Mononuclear cell (primary cell): Measurements from ENCODE around the gene CCDC57. TPM values are rescaled to one million over a fixed set of nuclear protein-coding genes. Genes with fewer than 3 reads are reported as not detected.
"Not testable (repeated sequence)": the region's sequence is repeated elsewhere in the genome, so short reads cannot be mapped to it uniquely, and the experiment has no call there.

Experiments
- H3K27me3 ChIP-seq: 2 replicates; pipeline ENCODE4 v1.6.0; 2011; ENCODE audit warnings: low read length, control low read depth; ENCODE audit not compliant: insufficient read depth
- H3K4me1 ChIP-seq: 2 replicates; pipeline ENCODE4 v1.5.1; 2011; ENCODE audit warnings: mild to moderate bottlenecking, low read length, control low read depth; ENCODE audit not compliant: insufficient read depth
- H3K4me3 ChIP-seq: 2 replicates; pipeline ENCODE4 v1.5.1; 2011; ENCODE audit warnings: mild to moderate bottlenecking, low read length, moderate library complexity
- H3K9me3 ChIP-seq: 2 replicates; pipeline ENCODE4 v1.5.1; 2011; ENCODE audit warnings: low read depth, mild to moderate bottlenecking, control low read depth, low read length
- total RNA-seq: library from RNA; depleted of rRNA; stranded (reverse); fragments of >200 nt; gene quantifications from one replicate; pipeline ENCODE4 v1.2.3, GENCODE V29; 2012

CCDC57 gene
- total RNA-seq, 1 donor, result 36.6 TPM

DNA sequence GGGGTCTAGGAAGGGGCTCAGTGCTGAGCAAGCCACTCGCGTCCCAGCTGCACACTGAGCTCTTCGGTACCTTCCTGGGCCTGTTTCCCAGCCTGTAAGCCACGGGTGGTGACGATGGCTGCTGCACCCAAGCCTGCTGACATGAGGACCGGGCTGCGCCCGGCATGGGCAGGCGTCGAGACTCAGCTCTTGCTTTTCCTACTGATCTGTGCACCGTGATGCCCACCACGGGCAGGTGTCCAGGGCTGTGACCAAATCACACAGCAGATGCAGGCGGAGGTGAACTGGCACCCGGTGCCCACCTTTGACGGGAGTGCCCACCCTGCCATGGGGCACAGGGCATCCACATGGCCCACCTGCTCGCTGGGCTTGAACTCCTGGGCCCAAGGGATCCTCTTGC lies 17.9 kb downstream of the CCDC57 start:
- no peaks in the 10 kb centered on the region for H3K9me3 ChIP-seq
- H3K4me1 ChIP-seq, result peaks cover 17% of the 10 kb centered on the region
- H3K27me3 ChIP-seq, result no peaks in the 10 kb centered on the region
- H3K4me3 ChIP-seq, result no peak overlapping the region

DNA sequence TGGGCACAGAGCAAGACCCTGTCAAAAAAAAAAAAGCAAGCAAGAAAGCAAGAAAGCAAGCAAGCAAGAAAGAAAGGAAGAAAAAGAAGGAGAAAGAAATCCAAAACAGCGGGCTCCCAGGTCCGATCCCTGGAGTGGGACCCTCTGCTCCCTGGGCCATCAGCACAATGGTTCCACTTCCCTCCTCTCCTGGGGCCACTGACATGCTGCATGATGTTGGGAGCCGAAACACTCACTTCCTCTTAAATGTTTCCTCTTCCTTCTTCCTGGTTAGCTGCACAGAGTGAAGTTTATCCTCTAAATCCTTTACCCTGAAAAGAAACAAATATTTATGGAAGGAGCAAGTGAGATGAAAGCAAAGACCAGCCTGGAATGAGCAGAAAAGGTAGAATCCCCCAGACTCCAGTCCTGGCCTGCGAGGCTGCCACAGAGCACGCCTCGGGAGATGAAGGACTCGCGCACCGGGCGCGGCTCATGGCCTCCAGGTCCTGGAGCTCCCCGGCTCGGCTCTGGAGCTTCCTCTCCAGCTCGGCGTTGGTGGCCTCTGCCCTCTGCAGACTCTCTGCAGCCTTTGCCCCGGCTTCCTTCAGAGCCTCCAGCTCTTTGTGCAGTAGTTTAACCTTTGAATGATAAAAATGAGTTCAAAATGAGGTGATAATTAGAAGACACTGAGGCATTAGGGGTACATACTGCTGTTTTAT lies 19.0 kb downstream of the CCDC57 start:
- H3K9me3 ChIP-seq, result no peaks in the 10 kb centered on the region
- H3K4me3 ChIP-seq, result peak overlapping the region; percentile 3
- H3K27me3 ChIP-seq, result no peaks in the 10 kb centered on the region
- peaks cover 14% of the 10 kb centered on the region for H3K4me1 ChIP-seq

DNA sequence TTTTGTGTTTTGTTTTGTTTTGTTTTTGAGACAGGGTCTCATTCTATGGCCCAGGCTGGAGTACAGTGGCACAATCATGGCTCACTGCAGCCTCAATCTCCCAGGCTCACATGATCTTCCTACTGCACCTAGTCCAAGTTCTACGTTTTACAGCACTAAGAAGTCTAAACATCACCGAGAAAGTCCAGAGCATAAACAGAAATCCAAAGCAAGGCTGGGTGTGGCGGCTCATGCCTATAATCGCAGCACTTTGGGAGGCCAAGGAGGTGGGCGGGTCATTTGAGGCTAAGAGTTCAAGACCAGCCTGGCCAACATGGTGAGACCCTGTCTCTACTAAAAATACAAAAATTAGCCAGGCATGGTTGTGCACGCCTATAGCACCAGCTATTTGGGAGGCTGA lies 19.6 kb downstream of the CCDC57 start:
- not testable (repeated sequence) for H3K9me3 ChIP-seq, H3K4me3 ChIP-seq, H3K27me3 ChIP-seq
- peaks cover 10% of the 10 kb centered on the region for H3K4me1 ChIP-seq

DNA sequence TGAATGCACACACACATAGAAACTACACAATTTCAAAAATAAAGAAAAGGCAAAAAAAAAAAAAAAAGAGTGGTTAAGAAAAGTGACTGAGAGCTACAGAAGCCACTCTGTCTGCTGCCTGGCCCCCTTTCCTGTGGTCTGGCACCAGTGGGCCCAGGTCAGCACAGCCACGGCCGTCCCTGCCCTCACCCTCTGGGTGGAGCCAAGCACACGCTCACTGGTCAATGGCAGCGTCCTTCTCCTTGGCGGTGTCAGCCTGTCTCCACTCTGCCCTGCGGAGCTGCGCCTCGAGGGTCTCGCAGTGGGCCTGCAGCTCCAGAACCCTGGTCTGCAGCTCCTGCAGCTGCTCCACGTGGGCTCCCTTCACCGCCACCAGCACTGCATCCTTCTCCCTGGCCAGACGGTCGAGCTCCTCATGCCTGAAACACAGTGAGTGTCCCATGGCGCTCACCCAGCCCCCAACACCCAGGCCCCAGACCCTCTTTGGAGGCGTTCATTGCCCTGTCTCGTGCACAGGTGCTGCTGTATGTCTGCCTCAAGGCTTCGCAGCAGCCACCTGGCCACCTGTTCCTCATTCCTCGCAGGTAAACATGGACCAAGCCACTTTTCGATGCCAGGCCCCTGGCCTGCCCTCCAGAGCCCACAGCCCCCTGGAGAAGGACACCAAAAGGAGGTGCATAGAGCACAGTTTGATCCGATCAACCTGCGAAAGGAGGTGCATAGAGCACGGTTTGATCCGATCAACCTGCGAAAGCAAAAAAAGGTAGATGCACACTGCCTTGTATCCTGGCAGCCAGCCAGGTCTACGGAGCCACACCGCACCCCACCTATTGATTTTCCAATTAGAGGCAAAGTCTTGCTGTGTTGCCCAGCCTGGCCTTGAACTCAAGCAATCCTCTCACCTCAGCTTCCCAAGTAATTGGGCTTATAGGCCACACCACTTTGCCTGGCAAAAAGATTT lies 24.4 kb downstream of the CCDC57 start:
- H3K4me3 ChIP-seq, result no peak overlapping the region
- no peaks in the 10 kb centered on the region for H3K27me3 ChIP-seq
- H3K4me1 ChIP-seq, result peaks cover 5% of the 10 kb centered on the region
- H3K9me3 ChIP-seq, result no peaks in the 10 kb centered on the region

DNA sequence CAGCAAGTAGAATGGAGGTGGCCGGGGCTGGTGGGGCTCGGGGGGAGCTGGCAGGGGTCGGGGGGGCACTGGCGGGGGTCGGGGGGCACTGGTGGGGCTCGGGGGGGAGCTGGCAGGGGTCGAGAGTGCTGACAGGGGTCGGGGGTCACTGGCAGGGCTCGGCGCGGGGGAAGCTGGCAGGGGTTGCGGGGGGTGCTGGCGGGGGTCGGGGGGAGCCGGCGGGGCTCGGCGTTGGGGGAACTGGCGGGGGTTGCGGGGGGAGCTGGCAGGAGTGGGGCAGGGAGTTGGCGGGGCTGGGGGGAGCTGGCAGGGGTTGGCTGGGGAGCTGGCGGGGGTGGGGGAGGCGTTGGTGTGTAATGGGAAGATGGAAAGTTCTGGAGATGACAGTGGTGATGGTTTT lies 25.1 kb downstream of the CCDC57 start:
- no peaks in the 10 kb centered on the region for H3K27me3 ChIP-seq
- no peaks in the 10 kb centered on the region for H3K9me3 ChIP-seq
- no peaks in the 10 kb centered on the region for H3K4me1 ChIP-seq
- H3K4me3 ChIP-seq, result no peak overlapping the region

DNA sequence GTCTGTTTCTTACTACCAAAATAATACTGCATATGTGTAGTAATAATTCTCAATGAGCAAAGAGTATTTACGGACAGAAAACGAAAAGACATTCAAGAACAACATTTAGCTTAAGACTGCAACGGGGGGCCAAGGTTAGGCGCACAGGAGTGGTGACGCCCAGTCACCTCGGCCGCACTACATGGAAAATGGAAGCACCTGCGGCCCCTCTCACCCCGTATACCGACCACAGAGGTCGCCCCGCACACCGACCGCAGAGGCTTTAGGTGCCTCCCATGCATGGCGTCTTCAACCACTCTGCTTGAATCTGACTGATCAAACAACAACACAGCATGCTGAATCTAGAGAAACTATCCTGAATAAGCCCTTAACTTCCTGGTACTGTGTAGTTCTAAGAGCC lies 26.4 kb downstream of the CCDC57 start:
- Histone ChIP-seq H3K4me3 (no peak overlapping the region), H3K4me1 (no peaks in the 10 kb centered on the region), H3K9me3 (no peaks in the 10 kb centered on the region), H3K27me3 (no peaks in the 10 kb centered on the region)

DNA sequence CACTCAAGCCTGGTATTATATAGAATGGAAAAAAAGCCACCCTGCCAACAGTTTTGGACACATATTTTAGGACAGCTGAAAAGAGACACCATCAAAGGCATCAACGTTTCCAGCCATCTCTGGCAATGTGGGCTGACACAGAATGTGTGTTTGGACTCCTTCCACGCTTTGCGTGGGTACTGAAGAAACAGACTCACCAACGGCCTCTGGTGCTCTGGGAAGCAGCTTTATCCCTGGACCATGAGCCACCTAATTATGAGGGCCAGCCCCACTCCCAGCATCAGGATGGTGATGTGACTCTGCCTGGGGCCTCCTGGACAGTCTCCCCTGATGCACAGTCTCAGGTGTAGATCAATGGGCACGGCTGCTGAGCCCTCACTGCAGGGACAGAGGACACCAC lies 27.9 kb downstream of the CCDC57 start:
- no peak overlapping the region for H3K4me3 ChIP-seq
- no peaks in the 10 kb centered on the region for H3K4me1 ChIP-seq
- H3K27me3 ChIP-seq, result no peaks in the 10 kb centered on the region
- no peaks in the 10 kb centered on the region for H3K9me3 ChIP-seq

DNA sequence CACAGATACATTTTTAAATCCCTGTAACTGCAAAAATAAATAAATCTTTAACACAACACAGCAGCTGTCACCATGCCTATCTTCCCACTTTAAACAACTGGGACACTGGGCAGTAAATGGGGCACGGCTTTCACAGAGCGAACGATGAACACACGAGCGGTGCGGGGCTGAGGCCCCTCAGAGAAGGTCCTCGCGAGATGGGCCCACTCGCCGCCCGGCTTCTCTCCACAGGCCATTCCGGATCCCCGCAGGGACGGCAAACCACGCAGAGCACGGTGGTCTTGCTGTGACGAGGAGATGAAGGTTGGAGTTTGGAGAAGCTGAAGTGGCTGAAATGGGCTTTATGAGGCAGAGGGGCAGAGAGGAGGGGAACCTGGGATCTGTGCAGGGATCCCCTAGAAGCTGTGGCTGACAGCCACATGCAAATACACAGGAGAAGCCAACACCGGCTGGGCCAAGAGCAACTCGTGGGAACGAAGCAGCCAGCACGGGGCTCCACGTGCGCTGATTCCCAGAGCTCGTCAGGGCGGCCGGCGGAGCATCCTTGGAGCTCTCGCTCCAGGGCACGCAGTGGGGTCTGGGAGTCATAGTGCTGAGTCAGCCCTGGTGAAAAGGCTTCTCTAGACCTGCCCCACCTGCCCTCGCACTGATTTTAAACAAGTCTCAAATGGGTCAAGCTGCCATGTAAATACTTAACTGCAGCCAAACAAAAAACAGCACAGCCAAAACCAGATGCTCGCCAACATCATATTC lies 31.7 kb downstream of the CCDC57 start:
- Histone ChIP-seq H3K4me1 (no peaks in the 10 kb centered on the region), H3K4me3 (no peak overlapping the region), H3K9me3 (no peaks in the 10 kb centered on the region), H3K27me3 (no peaks in the 10 kb centered on the region)

DNA sequence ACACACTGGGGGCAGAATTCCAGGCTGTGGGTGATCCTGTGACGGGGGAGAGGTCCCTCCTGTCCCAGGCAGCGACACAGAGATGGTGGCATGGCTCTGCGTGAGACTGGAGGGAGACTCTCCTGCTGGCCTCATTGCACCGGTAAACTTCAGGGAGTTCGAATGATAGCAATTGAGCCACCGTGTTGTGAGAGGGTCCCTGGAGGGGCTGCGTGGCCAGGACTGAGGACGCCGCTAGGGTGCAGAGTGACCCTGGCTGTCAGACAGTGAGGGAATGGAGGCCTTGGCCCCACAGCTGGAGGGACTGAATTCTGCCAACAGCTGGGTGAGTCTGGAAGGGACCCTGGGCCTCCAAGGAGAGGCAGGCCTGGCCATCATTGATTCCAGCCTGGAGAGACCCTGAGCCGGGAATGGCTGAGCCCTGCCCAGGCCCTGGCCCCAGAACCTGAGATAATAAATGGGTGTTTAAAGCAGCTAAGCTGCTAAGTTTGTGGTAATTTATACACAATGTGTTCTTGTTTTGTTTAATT lies 32.6 kb downstream of the CCDC57 start:
- Histone ChIP-seq H3K4me3 (no peak overlapping the region), H3K9me3 (no peaks in the 10 kb centered on the region), H3K4me1 (no peaks in the 10 kb centered on the region), H3K27me3 (no peaks in the 10 kb centered on the region)

DNA sequence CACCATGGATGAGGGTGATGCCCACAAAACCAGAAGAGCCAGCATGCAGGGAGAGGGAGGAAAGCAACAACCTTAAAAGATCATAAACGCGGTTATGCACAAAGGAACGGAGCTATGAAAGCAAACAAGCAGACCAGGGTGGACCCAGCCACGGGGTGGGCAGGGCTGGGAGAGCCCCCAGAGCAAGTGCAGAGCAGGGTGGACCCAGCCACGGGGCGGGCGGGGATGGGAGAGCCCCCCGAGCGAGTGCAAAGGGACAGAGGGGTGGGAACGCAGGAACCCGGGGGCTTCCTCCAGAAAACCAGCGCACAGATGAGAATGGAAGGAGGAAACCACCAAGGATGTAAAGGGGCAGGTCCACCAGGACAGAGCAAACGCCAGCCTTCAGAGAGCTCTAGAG lies 33.2 kb downstream of the CCDC57 start:
- Histone ChIP-seq H3K4me1 (no peaks in the 10 kb centered on the region), H3K4me3 (no peak overlapping the region), H3K9me3 (no peaks in the 10 kb centered on the region), H3K27me3 (no peaks in the 10 kb centered on the region)

DNA sequence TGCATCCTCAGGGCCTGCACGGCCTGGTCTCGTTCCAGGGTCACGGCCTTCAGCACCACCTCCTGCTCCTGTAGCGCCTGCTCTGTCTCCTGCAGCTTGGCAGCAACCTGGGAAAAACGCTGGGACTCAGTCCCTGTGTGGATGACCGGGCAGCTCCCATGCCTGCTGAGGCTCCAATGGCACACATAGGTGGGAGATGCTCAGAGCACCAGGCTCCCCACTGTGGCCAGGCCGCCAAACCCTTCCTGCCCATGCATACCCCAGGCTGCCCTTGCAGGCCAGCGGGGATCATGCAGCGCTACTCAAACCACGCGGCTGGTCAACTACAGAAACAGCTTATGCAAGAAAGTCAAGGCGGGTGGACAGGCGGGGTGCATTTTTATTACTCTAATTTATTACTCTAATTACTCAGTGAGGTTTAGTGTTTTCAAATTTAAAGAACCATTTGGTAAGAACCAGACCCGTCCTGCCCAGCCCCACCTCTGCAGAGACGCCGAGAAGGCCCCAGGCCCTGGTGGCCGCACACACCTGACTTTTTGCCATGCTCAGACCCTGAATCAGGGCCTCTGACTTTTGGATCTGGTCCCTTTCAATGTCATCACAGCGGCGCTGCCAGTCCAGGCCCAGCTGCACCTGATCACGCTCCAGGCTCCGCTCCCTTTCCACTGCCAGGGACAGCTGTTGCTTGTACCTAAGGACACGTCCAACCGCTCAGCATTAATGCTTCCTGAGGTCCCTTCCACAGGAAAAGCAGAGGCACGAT lies 34.0 kb downstream of the CCDC57 start:
- no peaks in the 10 kb centered on the region for H3K4me1 ChIP-seq
- H3K9me3 ChIP-seq, result no peaks in the 10 kb centered on the region
- H3K27me3 ChIP-seq, result no peaks in the 10 kb centered on the region
- H3K4me3 ChIP-seq, result no peak overlapping the region

DNA sequence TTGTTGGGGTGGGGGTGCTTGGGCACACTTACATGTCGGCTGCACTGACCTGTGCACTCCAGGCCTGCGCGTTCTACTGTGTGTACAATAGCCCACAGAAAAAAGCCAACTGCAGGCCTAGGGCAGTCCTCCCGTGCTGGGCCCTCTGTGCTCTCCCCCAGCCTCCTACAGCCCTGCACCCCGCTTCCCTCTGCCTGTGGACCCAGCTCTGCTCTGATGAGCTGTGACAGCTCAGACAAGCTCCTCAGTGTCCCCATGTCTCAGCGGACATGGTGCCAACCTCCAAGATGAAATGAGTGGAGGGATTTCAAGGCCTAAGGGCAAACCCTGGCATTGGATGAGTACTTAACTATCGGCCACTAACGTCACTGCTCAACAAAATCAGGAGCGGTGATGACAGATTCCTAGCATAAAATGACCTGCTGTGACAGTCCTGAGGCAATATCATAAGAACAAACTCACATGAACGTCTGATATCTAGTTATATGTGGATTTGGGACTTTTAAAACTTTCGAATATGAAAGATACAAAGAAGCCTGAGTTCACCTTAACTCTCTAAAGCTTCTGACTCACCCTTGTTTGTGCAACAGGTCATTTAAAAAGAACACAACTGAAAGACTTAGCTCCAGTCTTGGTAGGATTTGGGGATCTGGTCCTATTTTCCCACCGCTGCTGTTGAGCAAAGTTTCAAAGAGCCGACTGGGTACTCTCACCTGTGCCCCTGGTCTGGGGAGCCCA lies 34.7 kb downstream of the CCDC57 start:
- H3K9me3 ChIP-seq, result no peaks in the 10 kb centered on the region
- H3K4me3 ChIP-seq, result no peak overlapping the region
- no peaks in the 10 kb centered on the region for H3K4me1 ChIP-seq
- no peaks in the 10 kb centered on the region for H3K27me3 ChIP-seq

DNA sequence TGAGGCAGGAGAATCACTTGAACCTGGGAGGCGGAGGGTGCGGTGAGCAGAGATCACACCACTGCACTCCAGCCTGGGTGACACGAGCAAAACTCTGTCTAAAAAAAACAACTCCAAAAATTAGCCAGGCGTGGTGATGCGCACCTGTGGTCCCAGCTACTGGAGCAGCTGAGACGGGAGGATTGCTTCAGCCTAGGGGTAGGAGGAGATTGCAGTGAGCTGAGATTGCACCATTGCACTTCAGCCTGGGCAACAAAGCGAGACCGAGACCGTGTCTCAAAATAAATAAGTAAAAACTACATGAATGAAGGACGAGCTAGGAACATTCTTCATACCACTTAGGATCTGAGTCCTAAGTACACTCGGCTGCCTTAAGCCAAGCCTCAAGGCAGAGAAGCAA lies 35.4 kb downstream of the CCDC57 start:
- no peaks in the 10 kb centered on the region for H3K9me3 ChIP-seq
- H3K27me3 ChIP-seq, result no peaks in the 10 kb centered on the region
- no peaks in the 10 kb centered on the region for H3K4me1 ChIP-seq
- H3K4me3 ChIP-seq, result no peak overlapping the region

DNA sequence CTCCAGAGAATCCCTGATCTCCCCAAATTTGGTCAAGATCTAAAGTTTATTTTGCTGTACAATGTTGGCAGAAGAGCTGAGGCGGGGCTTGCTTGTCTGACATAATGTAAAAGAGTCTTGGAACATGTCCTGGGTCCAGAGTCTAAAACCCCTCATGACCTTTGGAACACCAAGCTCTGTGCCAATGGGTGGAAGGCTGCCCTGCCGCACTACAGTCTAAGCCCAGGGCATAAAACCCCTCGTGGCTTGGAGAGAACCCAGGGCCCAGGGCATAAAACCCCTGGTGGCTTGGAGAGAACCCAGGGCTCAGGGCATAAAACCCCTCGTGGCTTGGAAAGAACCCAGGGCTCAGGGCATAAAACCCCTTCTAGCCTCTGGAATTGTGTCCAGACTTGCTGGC lies 36.7 kb downstream of the CCDC57 start:
- H3K9me3 ChIP-seq, result no peaks in the 10 kb centered on the region
- H3K27me3 ChIP-seq, result no peaks in the 10 kb centered on the region
- no peaks in the 10 kb centered on the region for H3K4me1 ChIP-seq
- H3K4me3 ChIP-seq, result no peak overlapping the region
